ENCODE results near the gene NANOGP8. TPM values are rescaled to one million over a fixed set of nuclear protein-coding genes. Genes with fewer than 3 reads are reported as not detected.

The NANOGP8 gene
- total RNA-seq, 1 experiment from 2014 or later, result 88.4 TPM

DNA sequence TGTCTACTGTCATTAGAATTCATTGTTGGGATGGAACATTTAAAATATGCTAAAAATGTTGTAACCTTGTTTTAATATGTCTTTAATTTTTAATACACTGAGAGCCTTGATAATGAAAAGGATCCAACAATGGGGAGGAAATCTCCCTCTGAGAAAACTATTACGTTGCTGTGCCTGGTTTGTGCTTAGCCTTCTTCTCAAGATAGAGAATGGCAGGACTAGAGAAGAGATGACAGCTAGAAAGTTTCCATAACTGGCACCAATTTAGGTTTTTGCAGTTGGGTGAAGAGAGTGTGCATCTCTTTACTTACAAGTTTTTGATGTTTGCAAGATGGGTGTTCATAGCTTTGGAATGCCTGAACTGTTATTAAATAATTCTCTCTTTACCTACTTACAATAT lies 42.6 kb upstream of the NANOGP8 start:
- Histone ChIP-seq H4K5ac (ENCODE audit: insufficient read length, low read depth, low read length) (no peak overlapping the region), H2BK20ac (ENCODE audit: low read depth, low read length, poor library complexity, severe bottlenecking) (no peak overlapping the region), H3K56ac (ENCODE audit: insufficient read length, low read depth, low read length) (no peak overlapping the region), H4K91ac (ENCODE audit: insufficient read length, low read depth, low read length) (no peak overlapping the region), H2AFZ (ENCODE audit: low read length) (no peak overlapping the region), H3K79me2 (ENCODE audit: insufficient read depth, low read length) (no peaks in the 10 kb centered on the region), H3T11ph (ENCODE audit: low read length) (no peak overlapping the region), H3K23ac (ENCODE audit: insufficient read length, low read depth, low read length) (no peak overlapping the region), H3K23me2 (ENCODE audit: insufficient read length, low read depth, low read length, poor library complexity, severe bottlenecking) (no peaks in the 10 kb centered on the region), H3K79me1 (ENCODE audit: insufficient read depth, low read depth, low read length, poor library complexity, severe bottlenecking) (no peaks in the 10 kb centered on the region), H3K9me3 (ENCODE audit: control insufficient read depth, low read depth, low read length) (no peaks in the 10 kb centered on the region), H4K20me1 (ENCODE audit: control insufficient read depth, insufficient read depth, insufficient read length) (no peaks in the 10 kb centered on the region), H2BK12ac (ENCODE audit: insufficient read length, low read depth, low read length) (no peak overlapping the region), H2AK5ac (ENCODE audit: insufficient read length, low read length) (no peak overlapping the region), H2BK5ac (ENCODE audit: insufficient read length, low read length) (no peak overlapping the region), H3K27me3 (ENCODE audit: insufficient read depth, low read length) (no peaks in the 10 kb centered on the region), H3K4me2 (ENCODE audit: insufficient read depth, insufficient read length, low read length) (no peak overlapping the region), H3K9ac (ENCODE audit: extremely low read depth, insufficient read length, low read length) (no peak overlapping the region), H4K8ac (replicated peaks; ENCODE audit: insufficient read length, low read depth, low read length) (no peak overlapping the region), H3K14ac (ENCODE audit: insufficient read depth, low read length) (no peak overlapping the region), H3K27ac (ENCODE audit: insufficient read length, low read depth, low read length) (no peak overlapping the region), H3K4me1 (ENCODE audit: insufficient read depth, low read length) (no peaks in the 10 kb centered on the region), H2BK120ac (ENCODE audit: low read depth, low read length, poor library complexity, severe bottlenecking) (no peak overlapping the region), H2BK15ac (ENCODE audit: low read depth, low read length) (no peak overlapping the region), H3K4ac (ENCODE audit: low read depth, low read length) (no peak overlapping the region), H3K18ac (ENCODE audit: insufficient read length, low read depth, low read length) (no peak overlapping the region)
- Mint-ChIP-seq H3K27me3 (ENCODE audit: low read depth) (no peaks in the 10 kb centered on the region), H3K27ac (no peak overlapping the region), H3K4me1 (no peaks in the 10 kb centered on the region), H3K36me3 (ENCODE audit: insufficient read depth in 1 of 3, low read depth in 3 of 3) (no peaks in the 10 kb centered on the region), H3K9me3 (no peaks in the 10 kb centered on the region), H3K4me3 (no peak overlapping the region)
- TF ChIP-seq, protein P1, sequence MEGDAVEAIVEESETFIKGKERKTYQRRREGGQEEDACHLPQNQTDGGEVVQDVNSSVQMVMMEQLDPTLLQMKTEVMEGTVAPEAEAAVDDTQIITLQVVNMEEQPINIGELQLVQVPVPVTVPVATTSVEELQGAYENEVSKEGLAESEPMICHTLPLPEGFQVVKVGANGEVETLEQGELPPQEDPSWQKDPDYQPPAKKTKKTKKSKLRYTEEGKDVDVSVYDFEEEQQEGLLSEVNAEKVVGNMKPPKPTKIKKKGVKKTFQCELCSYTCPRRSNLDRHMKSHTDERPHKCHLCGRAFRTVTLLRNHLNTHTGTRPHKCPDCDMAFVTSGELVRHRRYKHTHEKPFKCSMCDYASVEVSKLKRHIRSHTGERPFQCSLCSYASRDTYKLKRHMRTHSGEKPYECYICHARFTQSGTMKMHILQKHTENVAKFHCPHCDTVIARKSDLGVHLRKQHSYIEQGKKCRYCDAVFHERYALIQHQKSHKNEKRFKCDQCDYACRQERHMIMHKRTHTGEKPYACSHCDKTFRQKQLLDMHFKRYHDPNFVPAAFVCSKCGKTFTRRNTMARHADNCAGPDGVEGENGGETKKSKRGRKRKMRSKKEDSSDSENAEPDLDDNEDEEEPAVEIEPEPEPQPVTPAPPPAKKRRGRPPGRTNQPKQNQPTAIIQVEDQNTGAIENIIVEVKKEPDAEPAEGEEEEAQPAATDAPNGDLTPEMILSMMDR (conservative IDR thresholded peaks at IDR 0.05), result no peak
- no peak for DNase-seq
- WGBS (ENCODE audit: extremely low coverage, insufficient read length, low lambda C conversion rate), result no CpG with 5 or more reads among the region's 1 CpG
